GM12892 (cell line): ENCODE measurements around the gene NET1.

Source experiments
- POLR2A ChIP-seq: IDR thresholded peaks from 2 replicates; pipeline ENCODE4 v1.6.1; 2011; ENCODE audit warnings: low read depth, low read length, control low read depth
- POLR2AphosphoS5 ChIP-seq: IDR thresholded peaks from 2 replicates; pipeline ENCODE4 v1.6.1; 2011; ENCODE audit warnings: low read depth, low read length, control low read depth
- TAF1 ChIP-seq: IDR thresholded peaks from 2 replicates; pipeline ENCODE4 v1.6.1; 2011; ENCODE audit warnings: low read depth, mild to moderate bottlenecking, control low read depth, low read length, borderline replicate concordance

DNA sequence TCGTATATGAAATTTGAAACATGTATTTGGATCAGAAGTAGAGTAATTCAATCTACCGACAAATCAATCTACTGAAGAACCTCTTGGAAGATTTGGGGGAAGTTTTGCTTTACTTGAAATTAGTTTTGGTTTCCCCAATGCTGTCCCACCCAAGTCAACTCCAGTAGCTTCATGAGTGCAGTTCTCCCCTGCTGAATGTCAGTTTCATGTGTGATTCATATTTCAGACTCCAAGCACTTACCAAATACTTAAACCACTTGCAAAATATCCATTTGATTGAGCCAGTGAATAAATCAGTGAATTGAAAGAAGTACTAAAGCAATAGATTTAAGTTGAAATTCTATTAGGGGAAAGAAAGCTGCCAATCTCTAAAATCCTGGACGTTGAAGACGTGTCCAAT is 77.7 kb downstream of the NET1 start:
- TF ChIP-seq POLR2A (no peak), POLR2AphosphoS5 (no peak), TAF1 (no peak)
